GM11168 (cell line): Measurements from ENCODE around the gene RASAL2.

Experiments
- in situ Hi-C: fragments of 300-500 bp; cut with MboI; formaldehyde crosslinking; loops from one replicate; pipeline ENCODE4 v1.12.0; 2022; ENCODE audit warnings: low sequenced_read_pairs; ENCODE audit not compliant: unreplicated experiment

Gene RASAL2

GRCh38 chr1:178496410-178497135 is 402.7 kb downstream of the RASAL2 start, which contains the start of gene CLEC20A:
Gene CLEC20A (minus strand): TSS chr1:178496964. CDS start chr1:178496939, 25 bp downstream.
- in situ Hi-C loops = no loop called here

- in situ Hi-C loops = no loop called here
These were observed 404.1 kb downstream of the RASAL2 start for GRCh38 chr1:178497903-178498478.

GRCh38 chr1:178498896-178499675 is 405.2 kb downstream of the RASAL2 start:
- in situ Hi-C loops = no loop called here

- in situ Hi-C loops = loop anchor here (10.0 kb wide), 1 partner anchor 125 kb away; no protein-coding TSS in a partner anchor
These were observed 406.3 kb downstream of the RASAL2 start for GRCh38 chr1:178500091-178500770.

- in situ Hi-C loops = loop anchor here (10.0 kb wide), 1 partner anchor 126 kb away; no protein-coding TSS in a partner anchor
These were observed 407.1 kb downstream of the RASAL2 start for GRCh38 chr1:178500936-178501554.

- in situ Hi-C loops = loop anchor here (10.0 kb wide), 1 partner anchor 127 kb away; no protein-coding TSS in a partner anchor
These were observed 407.9 kb downstream of the RASAL2 start for GRCh38 chr1:178501705-178502329.

GRCh38 chr1:178502330-178502714 is 408.4 kb downstream of the RASAL2 start:
- in situ Hi-C loops = loop anchor here (10.0 kb wide), 1 partner anchor 128 kb away; no protein-coding TSS in a partner anchor

- in situ Hi-C loops = loop anchor here (10.0 kb wide), 1 partner anchor 128 kb away; no protein-coding TSS in a partner anchor
These were observed 409.0 kb downstream of the RASAL2 start for GRCh38 chr1:178502856-178503255.

- in situ Hi-C loops = loop anchor here (10.0 kb wide), 1 partner anchor 129 kb away; no protein-coding TSS in a partner anchor
These were observed 409.4 kb downstream of the RASAL2 start for GRCh38 chr1:178503316-178503715.

GRCh38 chr1:178503849-178504248 is 409.9 kb downstream of the RASAL2 start:
- in situ Hi-C loops = loop anchor here (10.0 kb wide), 1 partner anchor 129 kb away; no protein-coding TSS in a partner anchor

GRCh38 chr1:178504286-178504685 is 410.4 kb downstream of the RASAL2 start:
- in situ Hi-C loops = loop anchor here (10.0 kb wide), 1 partner anchor 129 kb away; no protein-coding TSS in a partner anchor

- in situ Hi-C loops = loop anchor here (10.0 kb wide), 1 partner anchor 131 kb away; no protein-coding TSS in a partner anchor
These were observed 412.3 kb downstream of the RASAL2 start for GRCh38 chr1:178506177-178506576.

- in situ Hi-C loops = loop anchor here (10.0 kb wide), 1 partner anchor 132 kb away; no protein-coding TSS in a partner anchor
These were observed 412.8 kb downstream of the RASAL2 start for GRCh38 chr1:178506669-178507068.

- in situ Hi-C loops = loop anchor here (10.0 kb wide), 2 partner anchors 135 to 195 kb away; no protein-coding TSS in a partner anchor
These were observed 415.6 kb downstream of the RASAL2 start for GRCh38 chr1:178509414-178510007.

- in situ Hi-C loops = loop anchor here (10.0 kb wide), 1 partner anchor 195 kb away; no protein-coding TSS in a partner anchor
These were observed 416.3 kb downstream of the RASAL2 start for GRCh38 chr1:178510155-178510554.

- in situ Hi-C loops = loop anchor here (10.0 kb wide), 1 partner anchor 198 kb away; no protein-coding TSS in a partner anchor
These were observed 418.8 kb downstream of the RASAL2 start, which contains the start of gene TEX35 for GRCh38 chr1:178512566-178513277. Gene TEX35 (plus strand): TSS chr1:178513109. CDS start chr1:178513189, 80 bp downstream.

- in situ Hi-C loops = loop anchor here (10.0 kb wide), 1 partner anchor 199 kb away; no protein-coding TSS in a partner anchor
These were observed 419.5 kb downstream of the RASAL2 start for GRCh38 chr1:178513278-178513983.
